Stomach (tissue), 9 donors: ENCODE measurements around the gene ARL8B. TPM values are rescaled to one million over a fixed set of nuclear protein-coding genes. Genes with fewer than 3 reads are reported as not detected.
"Not testable (repeated sequence)": the region's sequence is repeated elsewhere in the genome, so short reads cannot be mapped to it uniquely, and the experiment has no call there.

Experiments used
- DNase-seq, 2 donors: peaks; one replicate each; pipeline versions ENCODE4 v3.0.0 to v3.0.0-alpha.2; 2013 to 2019
- H3K27ac ChIP-seq, 5 donors: fragments of 200-600 bp in 4 of 5; sonication (generic) in 4 of 5; one replicate each; pipeline ENCODE4 v1.5.1; 2013 to 2019; ENCODE audit warnings: mild to moderate bottlenecking in 1 of 5, moderate library complexity in 1 of 5
- H3K27me3 ChIP-seq, 3 donors: fragments of 200-600 bp; sonication (generic); one replicate each; pipeline ENCODE4 v1.5.1; 2017 to 2019; ENCODE audit warnings: mixed run types in 1 of 3
- H3K36me3 ChIP-seq, 4 donors: fragments of 200-600 bp; sonication (generic); 1 replicate in 3 of 4; 2 replicates in 1 of 4; pipeline ENCODE4 v1.5.1; 2016 to 2019
- H3K4me1 ChIP-seq, 4 donors: fragments of 200-600 bp; sonication (generic); one replicate each; pipeline ENCODE4 v1.5.1; 2016 to 2019
- H3K4me3 ChIP-seq, 4 donors: fragments of 200-600 bp; sonication (generic) in 3 of 4; one replicate each; pipeline ENCODE4 v1.5.1; 2016 to 2019; ENCODE audit warnings: mild to moderate bottlenecking in 1 of 4
- H3K9me3 ChIP-seq, 4 donors: fragments of 200-600 bp; sonication (generic); one replicate each; pipeline ENCODE4 v1.5.1; 2016 to 2019
- CTCF ChIP-seq, 7 experiments: fragments of 450-650 bp in 4 of 7; fragments of 200-600 bp in 3 of 7; sonication (generic) in 3 of 7; IDR thresholded peaks; one replicate each; pipeline ENCODE4 v1.5.1; 2016 to 2019; ENCODE audit warnings: antibody characterized with exemption in 7 of 7, control low read depth in 2 of 7, mild to moderate bottlenecking in 1 of 7
- EP300 ChIP-seq: sonication (generic); formaldehyde crosslinking; IDR thresholded peaks from one replicate; pipeline ENCODE4 v1.6.1; 2017; ENCODE audit warnings: antibody characterized with exemption
- POLR2A ChIP-seq, 4 donors: fragments of 450-650 bp; IDR thresholded peaks; one replicate each; pipeline ENCODE4 v1.6.1; 2016; ENCODE audit warnings: antibody characterized with exemption in 4 of 4, control low read depth in 2 of 4, mild to moderate bottlenecking in 1 of 4, moderate library complexity in 1 of 4
- POLR2AphosphoS5 ChIP-seq, 3 donors: sonication (generic); formaldehyde crosslinking; IDR thresholded peaks; one replicate each; pipeline ENCODE4 v1.6.1; 2016; ENCODE audit warnings: antibody characterized with exemption in 3 of 3
- WGBS, 5 donors: extraction: QIAGEN DNeasy Blood & Tissue Kit in 3 of 5; methylation state at CpG; one replicate each; pipeline versions ENCODE4 v1.1.5 to v1.1.7; 2013 to 2018; 5-methylcytosine and 5-hydroxymethylcytosine counted together
- intact Hi-C: fragments of 100-400 bp; cut with DNase I; formaldehyde crosslinking; loops from one replicate; pipeline ENCODE4 v1.15.1; 2023; ENCODE audit warnings: low total_unique reads
- polyA plus RNA-seq, 3 donors: library from polyadenylated mRNA; stranded (reverse); fragments of 200-250 nt; gene quantifications; one replicate each; pipeline ENCODE4 v1.2.3, GENCODE V29; 2013
- total RNA-seq, 5 donors: library from RNA; depleted of rRNA; stranded (reverse); fragments of >200 nt; gene quantifications; one replicate each; pipeline versions ENCODE4 v1.1.0 to v1.2.3, GENCODE V29; 2014 to 2016
- donor health status: healthy with polysubstance abuse.
- donor health status: Bipolar disorder and iron deficiency.
- donor health status: healthy.

Gene ARL8B
- total and polyA plus RNA-seq, 8 donors: 14.8 to 73.6 (median 34.5) TPM

- Histone ChIP-seq H3K4me3 (no peak overlapping the region), H3K4me1 (no peaks in the 10 kb centered on the region), H3K36me3 (no peaks in the 10 kb centered on the region), H3K27ac (no peak overlapping the region), H3K27me3 (peaks cover 0 to 12% (median 0%) of the 10 kb centered on the region in 3 donors), H3K9me3 (no peaks in the 10 kb centered on the region)
- intact Hi-C loops: no loop called here
- no peak for TF ChIP-seq POLR2A (IDR thresholded peaks at IDR 0.05)
- no peak for TF ChIP-seq POLR2AphosphoS5 (IDR thresholded peaks at IDR 0.05)
- TF ChIP-seq EP300: no peak
- TF ChIP-seq CTCF (IDR thresholded peaks at IDR 0.05): no peak
- 60 to 73% (median 64%) methylated on average over 2 of the region's 2 CpGs for WGBS, 5 donors
- DNase-seq: no peak
Measured at GRCh38 chr3:5112043-5112442, 10.0 kb upstream of the ARL8B start.

- 93 to 97% (median 95%) methylated on average over 20 to 30 of the region's 30 CpGs for WGBS, 5 donors
- H3K9me3 ChIP-seq, intact Hi-C loops, DNase-seq, H3K36me3 ChIP-seq, H3K27me3 ChIP-seq, H3K4me1 ChIP-seq, H3K4me3 ChIP-seq, H3K27ac ChIP-seq: not testable (repeated sequence)
Measured at GRCh38 chr3:5113726-5114125, 8.4 kb upstream of the ARL8B start.

GRCh38 chr3:5115506-5116162 lies 6.5 kb upstream of the ARL8B start:
- no peak for DNase-seq
- TF ChIP-seq POLR2AphosphoS5 (IDR thresholded peaks at IDR 0.05): no peak
- TF ChIP-seq EP300: no peak
- no peak for TF ChIP-seq POLR2A (IDR thresholded peaks at IDR 0.05)
- no peak for TF ChIP-seq CTCF (IDR thresholded peaks at IDR 0.05)
- Histone ChIP-seq H3K9me3 (no peaks in the 10 kb centered on the region), H3K4me3 (no peak overlapping the region), H3K36me3 (no peaks in the 10 kb centered on the region), H3K27me3 (no peaks in the 10 kb centered on the region), H3K27ac (no peak overlapping the region), H3K4me1 (no peaks in the 10 kb centered on the region)
- WGBS, 5 donors: 61 to 69% (median 63%) methylated on average over 6 of the region's 6 CpGs
- intact Hi-C loops: no loop called here

GRCh38 chr3:5116538-5116937 lies 5.6 kb upstream of the ARL8B start:
- no peak overlapping the region for H3K27ac ChIP-seq
- no peaks in the 10 kb centered on the region for H3K27me3 ChIP-seq
- 56 to 72% (median 65%) methylated on average over 3 of the region's 3 CpGs for WGBS, 5 donors
- H3K36me3 ChIP-seq: no peaks in the 10 kb centered on the region
- DNase-seq: no peak
- intact Hi-C loops: no loop called here
- TF ChIP-seq EP300 (no peak), POLR2A (IDR thresholded peaks at IDR 0.05) (no peak), POLR2AphosphoS5 (IDR thresholded peaks at IDR 0.05) (no peak), CTCF (IDR thresholded peaks at IDR 0.05) (no peak)
- H3K9me3 ChIP-seq: no peaks in the 10 kb centered on the region
- no peak overlapping the region for H3K4me3 ChIP-seq
- peaks cover 0 to 3% (median 2%) of the 10 kb centered on the region in 4 donors for H3K4me1 ChIP-seq

GRCh38 chr3:5120446-5120845 lies 1.6 kb upstream of the ARL8B start:
- DNase-seq: no peak
- Histone ChIP-seq H3K4me3 (no peak overlapping the region), H3K36me3 (no peaks in the 10 kb centered on the region), H3K4me1 (peaks cover 16 to 32% (median 26%) of the 10 kb centered on the region in 4 donors), H3K27ac (no peak overlapping the region), H3K9me3 (no peaks in the 10 kb centered on the region), H3K27me3 (no peaks in the 10 kb centered on the region)
- no peak for TF ChIP-seq CTCF (IDR thresholded peaks at IDR 0.05)
- TF ChIP-seq POLR2AphosphoS5 (IDR thresholded peaks at IDR 0.05): no peak
- no peak for TF ChIP-seq EP300
- no peak for TF ChIP-seq POLR2A (IDR thresholded peaks at IDR 0.05)
- 67 to 86% (median 76%) methylated on average over 3 of the region's 3 CpGs for WGBS, 5 donors
- intact Hi-C loops: loop anchor here (10.0 kb wide), 1 partner anchor 64 kb away; the partner anchor contains the start of gene EDEM1
